IMR-90 (cell line): Measurements from ENCODE around the gene KIF18A. TPM values are rescaled to one million over a fixed set of nuclear protein-coding genes. Genes with fewer than 3 reads are reported as not detected.

Source experiments
- ATAC-seq: fragments of 200-7000 bp; cut with Tn5 transposase; 2 replicates; pipeline ENCODE4 v1.9.1; 2020; ENCODE audit warnings: low read depth, mild to moderate bottlenecking, moderate library complexity
- BruUV-seq: library from RNA; stranded (reverse); fragments of 400-500 nt; replicated peaks from 2 replicates; lab custom pipeline; 2021; lab: Mats Ljungman, UMichigan
- CTCF ChIA-PET: fragments of 300-600 bp; formaldehyde crosslinking; extraction: SDS; loops from one replicate; lab custom pipeline; 2021; ENCODE audit warnings: antibody characterized with exemption; lab: Yijun Ruan, JAX
- POLR2A ChIA-PET: fragments of 300-600 bp; sonication (Branson Sonifier 250); formaldehyde crosslinking; loops from one replicate; lab custom pipeline; 2022; ENCODE audit warnings: antibody characterized with exemption; ENCODE audit not compliant: unreplicated experiment; lab: Charles Lee
- DNase-seq: peaks from one replicate; pipeline ENCODE4 v3.0.0; 2013
- H2AFZ ChIP-seq: replicated peaks from 2 replicates; pipeline ENCODE3; 2013; ENCODE audit warnings: low read length, mild to moderate bottlenecking; ENCODE audit not compliant: poor library complexity
- H2AK5ac ChIP-seq: 2 replicates; pipeline ENCODE4 v1.6.1; 2013; ENCODE audit warnings: low read depth, low read length, inconsistent platforms
- H2AK9ac ChIP-seq: replicated peaks from 2 replicates; pipeline ENCODE3; 2013; ENCODE audit warnings: mild to moderate bottlenecking, low read depth, low read length, moderate library complexity; ENCODE audit not compliant: poor library complexity
- H2BK120ac ChIP-seq: 2 replicates; pipeline ENCODE4 v1.6.1; 2013; ENCODE audit warnings: low read depth, low read length, inconsistent platforms
- H2BK15ac ChIP-seq: 3 replicates; pipeline ENCODE4 v1.6.1; 2013; ENCODE audit warnings: low read depth, low read length, inconsistent platforms
- H2BK20ac ChIP-seq: 2 replicates; pipeline ENCODE4 v1.6.1; 2013; ENCODE audit warnings: low read depth, mild to moderate bottlenecking, inconsistent platforms, low read length, moderate library complexity
- H2BK5ac ChIP-seq: 2 replicates; pipeline ENCODE4 v1.6.1; 2013; ENCODE audit warnings: mild to moderate bottlenecking, low read depth, low read length, inconsistent platforms; ENCODE audit not compliant: poor library complexity, severe bottlenecking
- H3K14ac ChIP-seq: replicated peaks from 2 replicates; pipeline ENCODE4 v1.6.1; 2013; ENCODE audit warnings: low read depth, low read length, inconsistent platforms
- H3K18ac ChIP-seq: 2 replicates; pipeline ENCODE4 v1.6.1; 2013; ENCODE audit warnings: low read depth, low read length, control low read depth
- H3K23ac ChIP-seq: 2 replicates; pipeline ENCODE4 v1.6.1; 2013; ENCODE audit warnings: low read depth, low read length, inconsistent platforms
- H3K27ac ChIP-seq: 2 replicates; pipeline ENCODE4 v1.5.1; 2013; ENCODE audit warnings: mild to moderate bottlenecking, control low read depth, low read length; ENCODE audit not compliant: insufficient read depth
- H3K27me3 ChIP-seq: 2 replicates; pipeline ENCODE4 v1.6.1; 2013; ENCODE audit warnings: low read length; ENCODE audit not compliant: control insufficient read depth, insufficient read depth
- H3K36me3 ChIP-seq: 2 replicates; pipeline ENCODE4 v1.6.1; 2013; ENCODE audit warnings: low read length, mixed read lengths; ENCODE audit not compliant: control insufficient read depth, insufficient read depth
- H3K4ac ChIP-seq: 2 replicates; pipeline ENCODE4 v1.6.1; 2013; ENCODE audit warnings: low read depth, low read length, inconsistent platforms
- H3K4me1 ChIP-seq: 2 replicates; pipeline ENCODE4 v1.6.1; 2013; ENCODE audit warnings: low read length, mixed read lengths; ENCODE audit not compliant: control insufficient read depth, insufficient read depth
- H3K4me2 ChIP-seq: 2 replicates; pipeline ENCODE4 v1.6.1; 2013; ENCODE audit warnings: low read depth, mild to moderate bottlenecking, control low read depth, low read length, moderate library complexity
- H3K4me3 ChIP-seq: 2 replicates; pipeline ENCODE4 v1.5.1; 2013; ENCODE audit warnings: low read depth, mild to moderate bottlenecking, control low read depth, low read length, moderate library complexity; ENCODE audit not compliant: insufficient read depth
- H3K56ac ChIP-seq: 2 replicates; pipeline ENCODE4 v1.6.1; 2013; ENCODE audit warnings: low read length, inconsistent platforms; ENCODE audit not compliant: insufficient read depth; ENCODE audit errors: extremely low read depth
- H3K79me1 ChIP-seq, 2 experiments: 2 replicates each; pipeline ENCODE4 v1.6.1; 2013; ENCODE audit warnings: low read length in 2 of 2, inconsistent platforms in 1 of 2, low read depth in 1 of 2
- H3K9ac ChIP-seq: 2 replicates; pipeline ENCODE4 v1.6.1; 2013; ENCODE audit warnings: low read depth, low read length, control low read depth
- H3K9me1 ChIP-seq: 2 replicates; pipeline ENCODE4 v1.6.1; 2013; ENCODE audit warnings: low read length, inconsistent platforms; ENCODE audit not compliant: insufficient read depth
- H3K9me3 ChIP-seq: 2 replicates; pipeline ENCODE4 v1.6.1; 2013; ENCODE audit warnings: low read length; ENCODE audit not compliant: control insufficient read depth, insufficient read depth
- H4K20me1 ChIP-seq: 2 replicates; pipeline ENCODE4 v1.6.1; 2013; ENCODE audit warnings: low read length, inconsistent platforms; ENCODE audit not compliant: insufficient read depth
- H4K5ac ChIP-seq: 2 replicates; pipeline ENCODE4 v1.6.1; 2013; ENCODE audit warnings: mild to moderate bottlenecking, low read depth, low read length, control low read depth
- H4K8ac ChIP-seq, 2 experiments: 2 replicates each; pipeline ENCODE4 v1.6.1; 2013; ENCODE audit warnings: low read depth in 2 of 2, low read length in 2 of 2, control low read depth in 1 of 2, inconsistent platforms in 1 of 2
- H4K91ac ChIP-seq: 2 replicates; pipeline ENCODE4 v1.6.1; 2013; ENCODE audit warnings: low read depth, low read length, inconsistent platforms; ENCODE audit not compliant: insufficient read depth
- CHD1 ChIP-seq: IDR thresholded peaks from 2 replicates; pipeline ENCODE4 v1.6.1; 2012; ENCODE audit warnings: low read depth, low read length, improper control_type of control experiment
- FOS ChIP-seq: fragments of 150-350 bp; IDR thresholded peaks from 2 replicates; pipeline ENCODE4 v1.6.1; 2016; ENCODE audit warnings: low read depth, low read length
- MAFK ChIP-seq: IDR thresholded peaks from 2 replicates; pipeline ENCODE4 v1.6.1; 2012; ENCODE audit warnings: low read depth, low read length, improper control_type of control experiment
- WGBS, 2 experiments: methylation state at CpG; one replicate each; pipeline versions ENCODE4 v1.1.5 to v1.1.7; 2013; ENCODE audit warnings: missing lambda C conversion rate in 2 of 2; ENCODE audit not compliant: insufficient read length in 1 of 2; ENCODE audit errors: extremely low coverage in 2 of 2; 5-methylcytosine and 5-hydroxymethylcytosine counted together
- dilution Hi-C: fragments of 300-500 bp; cut with HindIII; formaldehyde crosslinking; loops from one replicate; pipeline ENCODE4 v1.14.3; 2018; ENCODE audit warnings: low sequenced_read_pairs; ENCODE audit not compliant: unreplicated experiment
- in situ Hi-C: fragments of 300-500 bp; cut with MboI; formaldehyde crosslinking; loops from 3 replicates; pipeline ENCODE4 v1.14.3; 2019; ENCODE audit warnings: low sequenced_read_pairs, inconsistent platforms, mixed read lengths
- intact Hi-C: fragments of 100-400 bp; cut with micrococcal nuclease; formaldehyde crosslinking; loops from 2 replicates; pipeline ENCODE4 v1.10.0; 2022
- polyA plus RNA-seq, 3 experiments: library from polyadenylated mRNA; depleted of rRNA; stranded (reverse); fragments of >200 nt; gene quantifications; 2 replicates each; pipeline ENCODE4 v1.2.3, GENCODE V29; 2012; ENCODE audit warnings: low replicate concordance in 1 of 3
- total RNA-seq: library from RNA; depleted of rRNA; stranded (reverse); fragments of >200 nt; gene quantifications from 2 replicates; pipeline ENCODE4 v1.2.3, GENCODE V29; 2012

KIF18A gene
- total and polyA plus RNA-seq, 2 of the 4 experiments (the other 2 are of a cell fraction) = 8.9 to 24.4 TPM

DNA sequence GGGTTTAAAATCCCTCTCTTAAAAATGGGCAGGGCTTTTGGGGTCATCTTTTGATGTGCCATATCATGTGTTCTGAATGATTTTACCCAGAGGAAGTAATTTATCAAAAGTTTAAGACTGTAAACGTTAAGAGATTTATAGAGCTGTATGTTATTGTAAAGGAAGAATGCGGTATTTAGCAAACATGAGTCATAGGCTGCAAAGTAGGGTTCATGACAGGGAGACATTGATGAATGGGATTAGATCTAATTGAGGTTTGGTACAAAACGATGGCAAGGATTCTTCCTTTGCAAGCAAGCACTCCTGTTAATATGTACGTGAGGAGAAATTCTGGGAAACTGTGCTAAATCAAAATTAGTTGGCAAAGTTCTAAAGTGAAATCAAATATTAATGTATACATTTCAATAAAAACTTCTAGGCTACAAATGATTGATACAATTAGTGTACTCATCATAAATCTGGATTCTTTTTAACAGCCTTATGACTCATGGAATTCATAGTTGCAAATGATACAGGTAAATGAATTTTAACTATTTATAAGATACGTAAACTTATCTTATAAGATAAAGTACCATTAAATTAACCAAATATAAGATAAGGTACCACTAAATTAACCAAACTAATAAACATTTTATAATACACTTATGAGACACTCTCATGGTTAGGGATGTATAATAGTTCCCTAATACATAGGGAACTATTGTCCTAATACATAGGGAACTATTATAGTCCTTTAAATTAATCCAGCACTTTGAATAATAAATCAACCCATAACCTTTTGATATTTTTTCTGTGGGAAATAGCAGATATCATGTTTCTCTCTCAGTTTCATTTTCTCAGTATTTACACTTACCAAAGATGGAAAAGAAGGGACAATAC lies 58.4 kb downstream of the KIF18A start:
- Histone ChIP-seq H2AK9ac (no peak overlapping the region), H3K9ac (no peak overlapping the region), H3K23ac (no peak overlapping the region), H3K9me3 (no peaks in the 10 kb centered on the region), H2BK15ac (no peak overlapping the region), H3K18ac (no peak overlapping the region), H3K4ac (no peak overlapping the region), H2AFZ (no peak overlapping the region), H3K36me3 (peaks cover 3% of the 10 kb centered on the region; the same call in 1 of the 2 replicates), H3K27me3 (no peaks in the 10 kb centered on the region), H4K20me1 (no peaks in the 10 kb centered on the region), H3K9me1 (0 out of 2 replicates have a peak, but pooled peaks cover 2% of the 10 kb centered on the region), H3K4me3 (no peak overlapping the region), H4K91ac (no peak overlapping the region), H3K79me1 (peaks cover 4 to 15% of the 10 kb centered on the region in 2 experiments), H2BK120ac (peak overlapping the region; percentile 5; the same call in 1 of the 2 replicates), H3K14ac (no peak overlapping the region), H4K8ac (peak overlapping the region in 1 of 2 experiments; percentile 65; a peak in 1 of 4 replicates), H4K5ac (no peak overlapping the region; the same call in 1 of the 2 replicates), H2BK5ac (peak overlapping the region; percentile 57), H3K4me2 (peak overlapping the region; percentile 64; the same call in 1 of the 2 replicates), H2BK20ac (no peak overlapping the region), H3K27ac (no peak overlapping the region), H3K56ac (no peak overlapping the region), H2AK5ac (no peak overlapping the region), H3K4me1 (peaks cover 2% of the 10 kb centered on the region)
- POLR2A ChIA-PET = no interaction called here
- TF ChIP-seq FOS (peak; percentile 47; the same call in 1 of the 2 replicates), MAFK (no peak), CHD1 (no peak)
- dilution Hi-C loops (no loop called here), intact Hi-C loops (no loop called here), in situ Hi-C loops (no loop called here)
- 6% methylated on average over 3 of the region's 5 CpGs; no CpG with 5 or more reads in 1 of the 2 experiments for WGBS, 2 experiments
- peak; percentile 54 for DNase-seq
- CTCF ChIA-PET = no interaction called here
- no TSS peak for BruUV-seq
- ATAC-seq = peak; percentile 17; the same call in 1 of the 2 replicates
